ENCODE measurements around the gene TP53INP2. TPM values are rescaled to one million over a fixed set of nuclear protein-coding genes. Genes with fewer than 3 reads are reported as not detected.

TP53INP2 gene
- total and polyA plus RNA-seq, 9 of the 15 experiments (the other 6 are each of a cell fraction or from before 2014, with no cell fraction given), result 0.43 to 5.0 (median 1.3) TPM

- TF ChIP-seq CTCFL (IDR thresholded peaks at IDR 0.05; ENCODE audit: borderline replicate concordance, insufficient read depth, low read depth, low read length, poor library complexity, severe bottlenecking), result no peak
- no peak for TF ChIP-seq MAFK (IDR thresholded peaks at IDR 0.05; ENCODE audit: low read length)
- TF ChIP-seq RUNX1 (IDR thresholded peaks at IDR 0.05; ENCODE audit: low read depth), result no peak
- peak; percentile 92 for TF ChIP-seq HMGN3 (IDR thresholded peaks at IDR 0.05; ENCODE audit: borderline replicate concordance, extremely low read depth, insufficient read length, low read depth, low read length)
- TF ChIP-seq ZNF407 (IDR thresholded peaks at IDR 0.05; ENCODE audit: low read depth), result no peak
- no peak for TF ChIP-seq ZNF518B (CRISPR knock-in tag; IDR thresholded peaks at IDR 0.05)
- TF ChIP-seq PPARD (CRISPR knock-in tag; IDR thresholded peaks at IDR 0.05), result no peak
- TF ChIP-seq MYNN (IDR thresholded peaks at IDR 0.05), result no peak
- no peak for TF ChIP-seq MYNN (CRISPR knock-in tag; IDR thresholded peaks at IDR 0.05)
- TF ChIP-seq SLC30A9 (CRISPR knock-in tag; IDR thresholded peaks at IDR 0.05), result no peak
- peak; percentile 51 for TF ChIP-seq RBM25 (IDR thresholded peaks at IDR 0.05; ENCODE audit: low read depth, low read length, severe bottlenecking)
Measured at GRCh38 chr20:34704177-34705007, at the start of gene TP53INP2 (continued).
